ENCODE data around the gene PGAM1. TPM values are rescaled to one million over a fixed set of nuclear protein-coding genes. Genes with fewer than 3 reads are reported as not detected.
"Not testable (repeated sequence)": the region's sequence is repeated elsewhere in the genome, so short reads cannot be mapped to it uniquely, and the experiment has no call there.

Gene PGAM1
- total and polyA plus RNA-seq, 2 of the 13 experiments (the other 11 are each of a cell fraction or from before 2014, with no cell fraction given) = 354 to 483 TPM

DNA sequence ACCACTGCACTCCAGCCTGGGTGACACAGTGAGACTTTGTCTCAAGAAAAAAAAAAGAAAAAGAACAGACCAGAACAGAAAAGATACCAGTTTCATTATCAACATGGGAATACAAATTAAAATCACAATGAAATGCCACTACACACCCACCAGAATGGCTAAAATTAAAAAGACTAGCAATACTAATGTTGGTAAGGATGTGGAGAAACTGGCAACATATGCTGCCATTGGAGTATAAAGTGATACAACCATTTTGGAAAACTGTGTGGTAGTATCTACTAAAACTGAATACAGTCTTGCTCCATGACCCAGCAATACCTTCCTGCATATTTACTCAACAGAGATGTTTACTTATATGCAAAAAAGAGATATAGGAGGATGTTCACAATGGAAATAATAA, 21.9 kb upstream of the PGAM1 start:
- Histone ChIP-seq H3K27ac (ENCODE audit: extremely low read length, insufficient read depth, low read length) (no peak overlapping the region), H3K27me3 (ENCODE audit: control insufficient read depth in 1 of 2, insufficient read depth in 2 of 2, low read length in 2 of 2) (no peaks in the 10 kb centered on the region; a peak in 1 of 5 replicates), H2AFZ (ENCODE audit: low read length) (no peak overlapping the region), H3K4me2 (ENCODE audit: low read depth, low read length) (no peak overlapping the region), H3K4me1 (ENCODE audit: insufficient read depth, low read length) (peaks cover 30% of the 10 kb centered on the region), H3K36me3 (replicated peaks in 1 of 2; ENCODE audit: control insufficient read depth in 1 of 2, insufficient read depth in 2 of 2, low read length in 2 of 2) (no peaks in the 10 kb centered on the region), H3K9me3 (ENCODE audit: low read length) (no peaks in the 10 kb centered on the region), H3K4me3 (replicated peaks in 1 of 3; ENCODE audit: insufficient read depth in 1 of 3, low read depth in 2 of 3, low read length in 3 of 3) (no peak overlapping the region), H4K20me1 (ENCODE audit: insufficient read depth, low read length) (no peaks in the 10 kb centered on the region), H3K9ac (ENCODE audit: insufficient read depth, low read depth, low read length) (no peak overlapping the region), H3K79me2 (ENCODE audit: insufficient read depth, low read length) (peaks cover 9% of the 10 kb centered on the region)
- CTCF ChIA-PET (ENCODE audit: low intra/inter-chr PET ratio, low total read pairs) = no interaction called here
- BruUV-seq (replicated peaks) = no TSS peak
- intact Hi-C loops (cut with micrococcal nuclease; ENCODE audit: unreplicated experiment) (loop anchor here (1.0 to 5.0 kb wide), 2 partner anchors 17 to 112 kb away; partner anchors contain the start of gene ARHGAP19), in situ Hi-C loops (cut with HindIII; ENCODE audit: extremely low pct_ligation_motif_present, low pct_unique_long_range_greater_than_20kb) (no loop called here)
- POLR2A ChIA-PET = no interaction called here
- ATAC-seq (no peak), FAIRE-seq (no peak), DNase-seq (ENCODE audit: low spot score) (no peak)
- TF ChIP-seq, protein P1, sequence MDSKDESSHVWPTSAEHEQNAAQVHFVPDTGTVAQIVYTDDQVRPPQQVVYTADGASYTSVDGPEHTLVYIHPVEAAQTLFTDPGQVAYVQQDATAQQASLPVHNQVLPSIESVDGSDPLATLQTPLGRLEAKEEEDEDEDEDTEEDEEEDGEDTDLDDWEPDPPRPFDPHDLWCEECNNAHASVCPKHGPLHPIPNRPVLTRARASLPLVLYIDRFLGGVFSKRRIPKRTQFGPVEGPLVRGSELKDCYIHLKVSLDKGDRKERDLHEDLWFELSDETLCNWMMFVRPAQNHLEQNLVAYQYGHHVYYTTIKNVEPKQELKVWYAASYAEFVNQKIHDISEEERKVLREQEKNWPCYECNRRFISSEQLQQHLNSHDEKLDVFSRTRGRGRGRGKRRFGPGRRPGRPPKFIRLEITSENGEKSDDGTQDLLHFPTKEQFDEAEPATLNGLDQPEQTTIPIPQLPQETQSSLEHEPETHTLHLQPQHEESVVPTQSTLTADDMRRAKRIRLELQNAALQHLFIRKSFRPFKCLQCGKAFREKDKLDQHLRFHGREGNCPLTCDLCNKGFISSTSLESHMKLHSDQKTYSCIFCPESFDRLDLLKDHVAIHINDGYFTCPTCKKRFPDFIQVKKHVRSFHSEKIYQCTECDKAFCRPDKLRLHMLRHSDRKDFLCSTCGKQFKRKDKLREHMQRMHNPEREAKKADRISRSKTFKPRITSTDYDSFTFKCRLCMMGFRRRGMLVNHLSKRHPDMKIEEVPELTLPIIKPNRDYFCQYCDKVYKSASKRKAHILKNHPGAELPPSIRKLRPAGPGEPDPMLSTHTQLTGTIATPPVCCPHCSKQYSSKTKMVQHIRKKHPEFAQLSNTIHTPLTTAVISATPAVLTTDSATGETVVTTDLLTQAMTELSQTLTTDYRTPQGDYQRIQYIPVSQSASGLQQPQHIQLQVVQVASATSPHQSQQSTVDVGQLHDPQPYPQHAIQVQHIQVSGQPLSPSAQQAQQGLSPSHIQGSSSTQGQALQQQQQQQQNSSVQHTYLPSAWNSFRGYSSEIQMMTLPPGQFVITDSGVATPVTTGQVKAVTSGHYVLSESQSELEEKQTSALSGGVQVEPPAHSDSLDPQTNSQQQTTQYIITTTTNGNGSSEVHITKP (CRISPR knock-in tag; IDR thresholded peaks at IDR 0.05; ENCODE audit: low read depth) = no peak

DNA sequence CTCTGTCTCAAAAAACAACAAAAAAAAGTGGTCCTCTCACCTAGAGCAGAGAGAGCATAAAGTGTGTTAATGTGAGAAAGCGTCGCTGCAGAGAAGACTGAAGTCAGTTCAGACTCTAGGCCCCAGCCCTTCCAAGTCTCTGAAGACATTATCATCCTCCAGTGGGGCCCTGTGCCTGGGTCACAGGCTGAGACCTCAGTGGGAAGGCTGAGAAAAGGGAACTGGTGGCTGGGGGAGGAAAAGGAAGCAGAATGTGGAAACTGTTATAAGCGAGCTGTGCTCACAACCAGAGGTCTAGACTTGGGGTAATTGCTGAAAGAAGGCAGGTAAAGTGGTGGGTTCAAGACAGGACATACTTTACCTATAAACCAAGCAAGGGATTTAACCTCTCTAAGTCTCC, 19.9 kb upstream of the PGAM1 start:
- H3K4me2 ChIP-seq (ENCODE audit: low read depth, low read length) = no peak overlapping the region
- no peak overlapping the region for H3K4me3 ChIP-seq (replicated peaks in 1 of 3; ENCODE audit: insufficient read depth in 1 of 3, low read depth in 2 of 3, low read length in 3 of 3)
- in situ Hi-C loops (cut with HindIII; ENCODE audit: extremely low pct_ligation_motif_present, low pct_unique_long_range_greater_than_20kb) = no loop called here
- no peaks in the 10 kb centered on the region for H3K9me3 ChIP-seq (ENCODE audit: low read length)
- H3K27ac ChIP-seq (ENCODE audit: extremely low read length, insufficient read depth, low read length) = no peak overlapping the region
- ChIA-PET POLR2A (no interaction called here), CTCF (ENCODE audit: low intra/inter-chr PET ratio, low total read pairs) (no interaction called here)
- FAIRE-seq = no peak
- WGBS (ENCODE audit: low lambda C conversion rate) = 67% methylated on average over 3 of the region's 3 CpGs
- H3K4me1 ChIP-seq (ENCODE audit: insufficient read depth, low read length) = peaks cover 40% of the 10 kb centered on the region
- no peak for TF ChIP-seq ZNF766 (CRISPR knock-in tag; IDR thresholded peaks at IDR 0.05; ENCODE audit: borderline replicate concordance)
- no peak for TF ChIP-seq GTF3A (CRISPR knock-in tag; conservative IDR thresholded peaks at IDR 0.05)
- no peak for TF ChIP-seq KDM4B (CRISPR knock-in tag; IDR thresholded peaks at IDR 0.05)
- TF ChIP-seq WIZ (CRISPR knock-in tag; IDR thresholded peaks at IDR 0.05) = no peak
- no peaks in the 10 kb centered on the region for H3K79me2 ChIP-seq (ENCODE audit: insufficient read depth, low read length)
- no peaks in the 10 kb centered on the region for H4K20me1 ChIP-seq (ENCODE audit: insufficient read depth, low read length)
- no TSS peak for BruUV-seq (replicated peaks)
- intact Hi-C loops (cut with micrococcal nuclease; ENCODE audit: unreplicated experiment) = loop anchor here (2.0 kb wide), 1 partner anchor 21 kb away; the partner anchor contains the start of gene PGAM1
- DNase-seq (ENCODE audit: low spot score) = no peak
- H2AFZ ChIP-seq (ENCODE audit: low read length) = no peak overlapping the region
- H3K27me3 ChIP-seq (ENCODE audit: control insufficient read depth in 1 of 2, insufficient read depth in 2 of 2, low read length in 2 of 2) = no peaks in the 10 kb centered on the region
- no peaks in the 10 kb centered on the region for H3K36me3 ChIP-seq (replicated peaks in 1 of 2; ENCODE audit: control insufficient read depth in 1 of 2, insufficient read depth in 2 of 2, low read length in 2 of 2)
- no peak for ATAC-seq
- H3K9ac ChIP-seq (ENCODE audit: insufficient read depth, low read depth, low read length) = no peak overlapping the region

DNA sequence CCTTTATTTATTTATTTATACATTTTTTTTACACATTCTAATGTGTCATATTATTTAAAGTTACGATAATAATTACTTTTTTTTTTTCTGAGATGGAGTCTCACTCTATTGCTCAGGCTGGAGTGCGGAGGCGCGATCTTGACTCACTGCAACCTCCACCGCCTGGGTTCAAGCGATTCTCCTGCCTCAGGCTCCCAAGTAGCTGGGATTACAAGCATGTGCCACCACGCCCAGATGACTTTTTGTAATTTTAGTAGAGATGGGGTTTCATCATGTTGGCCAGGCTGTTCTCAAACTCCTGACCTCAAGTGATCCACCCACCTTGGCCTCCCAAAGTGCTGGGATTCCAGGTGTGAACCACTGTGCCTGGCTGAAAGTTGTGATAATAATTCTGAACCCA, 19.5 kb upstream of the PGAM1 start:
- H3K9ac ChIP-seq (ENCODE audit: insufficient read depth, low read depth, low read length); H3K79me2 ChIP-seq (ENCODE audit: insufficient read depth, low read length); H3K36me3 ChIP-seq (replicated peaks in 1 of 2; ENCODE audit: control insufficient read depth in 1 of 2, insufficient read depth in 2 of 2, low read length in 2 of 2); H4K20me1 ChIP-seq (ENCODE audit: insufficient read depth, low read length); DNase-seq (ENCODE audit: low spot score); ATAC-seq; H3K27me3 ChIP-seq (ENCODE audit: control insufficient read depth in 1 of 2, insufficient read depth in 2 of 2, low read length in 2 of 2); BruUV-seq (replicated peaks); POLR2A ChIA-PET; in situ Hi-C loops (cut with HindIII; ENCODE audit: extremely low pct_ligation_motif_present, low pct_unique_long_range_greater_than_20kb); H2AFZ ChIP-seq (ENCODE audit: low read length); FAIRE-seq; H3K27ac ChIP-seq (ENCODE audit: extremely low read length, insufficient read depth, low read length); H3K9me3 ChIP-seq (ENCODE audit: low read length): not testable (repeated sequence)
- CTCF ChIA-PET (ENCODE audit: low intra/inter-chr PET ratio, low total read pairs) = interaction anchor here (1.6 to 2.3 kb wide), 3 partner anchors 20 to 57 kb away, joined by 6 to 14 read pairs (median 12); partner anchors contain the start of genes EXOSC1, PGAM1 and ZDHHC16
- WGBS (ENCODE audit: low lambda C conversion rate) = 85% methylated on average over 7 of the region's 7 CpGs
- peak overlapping the region; percentile 83 for H3K4me2 ChIP-seq (ENCODE audit: low read depth, low read length)
- peaks cover 42% of the 10 kb centered on the region for H3K4me1 ChIP-seq (ENCODE audit: insufficient read depth, low read length)
- 0 out of 6 replicates have a peak overlapping the region, but pooled peaks of 1 of the 3 experiments have one; percentile 63 for H3K4me3 ChIP-seq (replicated peaks in 1 of 3; ENCODE audit: insufficient read depth in 1 of 3, low read depth in 2 of 3, low read length in 3 of 3)
- intact Hi-C loops (cut with micrococcal nuclease; ENCODE audit: unreplicated experiment) = loop anchor here (2.0 kb wide), 1 partner anchor 20 kb away; the partner anchor contains the start of gene PGAM1

Measured in HepG2 (cell line).